ENCODE results near the gene PAXX. TPM values are rescaled to one million over a fixed set of nuclear protein-coding genes. Genes with fewer than 3 reads are reported as not detected.

The PAXX gene
- total and polyA plus RNA-seq, 9 of the 15 experiments (the other 6 are each of a cell fraction or from before 2014, with no cell fraction given), result 1.2 to 175 (median 38.5) TPM

DNA sequence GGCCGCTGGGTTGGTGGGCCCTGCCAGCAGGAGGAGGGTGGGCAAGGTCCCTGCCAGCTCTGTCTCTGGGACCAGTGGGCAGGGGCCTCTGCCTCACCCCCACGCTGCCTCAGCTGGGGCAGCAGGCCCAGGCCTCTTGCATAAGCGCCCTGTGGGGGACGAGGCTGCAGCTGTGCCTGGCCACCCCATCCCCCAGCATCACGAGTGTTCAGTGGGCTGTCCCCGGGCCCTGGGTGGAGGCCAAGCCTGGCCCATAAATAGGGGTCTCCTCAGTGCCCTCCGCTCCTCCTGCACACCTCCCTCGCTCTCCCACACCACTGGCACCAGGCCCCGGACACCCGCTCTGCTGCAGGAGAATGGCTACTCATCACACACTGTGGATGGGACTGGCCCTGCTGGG is 15.0 kb upstream of the PAXX start, which contains the start of gene PTGDS:
Gene PTGDS, plus strand, starts transcription at position 282 of the 400 bp plus-strand sequence. Its CDS starts 75 bp downstream, at position 357.
- POLR2A ChIA-PET, result interaction anchor here (0.7 to 1.4 kb wide), 2 partner anchors 11 to 45 kb away, joined by 3 to 4 read pairs; no protein-coding TSS in a partner anchor
- FAIRE-seq (no peak), DNase-seq (ENCODE audit: extremely low read depth in 1 of 4, low spot score in 3 of 4) (no peak), ATAC-seq (no peak)
- H3K4me1 ChIP-seq (replicated peaks in 1 of 2; ENCODE audit: control insufficient read depth in 2 of 2, insufficient read depth in 2 of 2, low read length in 2 of 2), result peaks cover 9 to 96% of the 10 kb centered on the region in 2 experiments; a peak in 4 of 5 replicates
- no peaks in the 10 kb centered on the region for H3K27me3 ChIP-seq (ENCODE audit: control insufficient read depth in 2 of 2, insufficient read depth in 2 of 2, low read length in 2 of 2)
- H3K4me2 ChIP-seq (ENCODE audit: insufficient read depth, low read length), result peak within 1 kb of the TSS; percentile 82
- TF ChIP-seq GTF2E2 (tag; IDR thresholded peaks at IDR 0.05) (no peak), TGIF2 (CRISPR knock-in tag; IDR thresholded peaks at IDR 0.05) (no peak), ZEB2 (IDR thresholded peaks at IDR 0.05) (no peak), RHOXF2B (CRISPR knock-in tag; conservative IDR thresholded peaks at IDR 0.05) (no peak), L3MBTL2 (IDR thresholded peaks at IDR 0.05) (no peak), KAT8 (IDR thresholded peaks at IDR 0.05; ENCODE audit: low read depth) (no peak)
- TF ChIP-seq, protein P1, sequence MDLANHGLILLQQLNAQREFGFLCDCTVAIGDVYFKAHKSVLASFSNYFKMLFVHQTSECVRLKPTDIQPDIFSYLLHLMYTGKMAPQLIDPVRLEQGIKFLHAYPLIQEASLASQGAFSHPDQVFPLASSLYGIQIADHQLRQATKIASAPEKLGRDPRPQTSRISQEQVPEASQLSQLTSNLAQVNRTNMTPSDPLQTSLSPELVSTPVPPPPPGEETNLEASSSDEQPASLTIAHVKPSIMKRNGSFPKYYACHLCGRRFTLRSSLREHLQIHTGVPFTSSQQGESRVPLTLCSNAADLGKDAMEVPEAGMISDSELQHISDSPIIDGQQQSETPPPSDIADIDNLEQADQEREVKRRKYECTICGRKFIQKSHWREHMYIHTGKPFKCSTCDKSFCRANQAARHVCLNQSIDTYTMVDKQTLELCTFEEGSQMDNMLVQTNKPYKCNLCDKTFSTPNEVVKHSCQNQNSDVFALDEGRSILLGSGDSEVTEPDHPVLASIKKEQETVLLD (IDR thresholded peaks at IDR 0.05), result no peak
- H3K9ac ChIP-seq (ENCODE audit: insufficient read depth in 1 of 2, low read depth in 2 of 2, low read length in 2 of 2), result peak within 1 kb of the TSS; percentile 51 to 92; a peak in 3 of 4 replicates
- peak within 1 kb of the TSS; percentile 54 for H3K4me3 ChIP-seq
- H2AFZ ChIP-seq (ENCODE audit: low read depth, low read length), result peak within 1 kb of the TSS; percentile 97
- no peaks in the 10 kb centered on the region for H3K9me1 ChIP-seq (ENCODE audit: control insufficient read depth, insufficient read depth, low read length)
- in situ Hi-C loops (cut with MboI) (no loop called here), intact Hi-C loops (cut with micrococcal nuclease) (no loop called here)
- CTCF ChIA-PET (ENCODE audit: low intra/inter-chr PET ratio), result no interaction called here
- peak within 1 kb of the TSS; percentile 59; the same call in 2 of the 3 replicates for H3K27ac ChIP-seq (ENCODE audit: extremely low read depth, low read depth, low read length)
- WGBS (ENCODE audit: insufficient coverage, low coverage, missing lambda C conversion rate), result 70% methylated on average over 8 of the region's 10 CpGs
- no peaks in the 10 kb centered on the region for H3K36me3 ChIP-seq (ENCODE audit: control insufficient read depth, insufficient read depth, low read length)
- BruUV-seq (replicated peaks), result no TSS peak
- H4K20me1 ChIP-seq (replicated peaks; ENCODE audit: control insufficient read depth, insufficient read depth, low read length), result no peaks in the 10 kb centered on the region
- no peaks in the 10 kb centered on the region for H3K79me2 ChIP-seq (ENCODE audit: control insufficient read depth, insufficient read depth, low read length)
- no peaks in the 10 kb centered on the region for H3K9me3 ChIP-seq (replicated peaks; ENCODE audit: control insufficient read depth, insufficient read depth, low read depth, low read length)

Data from K562 (cell line).